NCI-H345 (cell line): ENCODE measurements around the gene MALAT1.

Experiments
- DNase-seq: peaks from one replicate; lab custom pipeline; 2025; lab: John Stamatoyannopoulos, UW

MALAT1 gene

GRCh38 chr11:65540290-65541092 lies 41.6 kb downstream of the MALAT1 start:
- DNase-seq: peak; percentile 75

GRCh38 chr11:65541093-65541982 lies 42.5 kb downstream of the MALAT1 start:
- no peak for DNase-seq

GRCh38 chr11:65542738-65543390 lies 44.0 kb downstream of the MALAT1 start:
- DNase-seq: no peak

- no peak for DNase-seq
These were observed 47.0 kb downstream of the MALAT1 start for GRCh38 chr11:65545853-65546216.

GRCh38 chr11:65546217-65546958 lies 47.5 kb downstream of the MALAT1 start:
- DNase-seq: peak; percentile 94

GRCh38 chr11:65547446-65548125 lies 48.7 kb downstream of the MALAT1 start:
- DNase-seq: no peak

GRCh38 chr11:65548395-65548794 lies 49.5 kb downstream of the MALAT1 start:
- DNase-seq: no peak

- DNase-seq: no peak
These were observed 50.3 kb downstream of the MALAT1 start for GRCh38 chr11:65549096-65549495.

GRCh38 chr11:65551572-65552387 lies 52.9 kb downstream of the MALAT1 start:
- peak; percentile 76 for DNase-seq

GRCh38 chr11:65552388-65552951 lies 53.6 kb downstream of the MALAT1 start:
- DNase-seq: no peak

- peak; percentile 64 for DNase-seq
These were observed 54.6 kb downstream of the MALAT1 start for GRCh38 chr11:65553301-65554001.

- DNase-seq: no peak
These were observed 55.4 kb downstream of the MALAT1 start for GRCh38 chr11:65554057-65554818.

GRCh38 chr11:65554842-65555430 lies 56.1 kb downstream of the MALAT1 start:
- no peak for DNase-seq

- no peak for DNase-seq
These were observed 56.9 kb downstream of the MALAT1 start for GRCh38 chr11:65555693-65556231.
